Mesodermal cell (in vitro differentiated cells): Measurements from ENCODE around the gene PTPRK.

Experiments
- H3K27ac ChIP-seq: 2 replicates; pipeline ENCODE4 v1.7.0; 2013; ENCODE audit warnings: mild to moderate bottlenecking, low read depth, low read length, moderate library complexity; ENCODE audit not compliant: severe bottlenecking
- H3K36me3 ChIP-seq: 2 replicates; pipeline ENCODE4 v1.7.1; 2013; ENCODE audit warnings: mild to moderate bottlenecking, low read length, moderate library complexity; ENCODE audit not compliant: control insufficient read depth, insufficient read depth
- H3K4me1 ChIP-seq: one replicate; pipeline ENCODE4 v1.7.1; 2013; ENCODE audit warnings: mild to moderate bottlenecking, low read length; ENCODE audit not compliant: insufficient read depth, control insufficient read depth, poor library complexity, severe bottlenecking
- H3K4me3 ChIP-seq: 2 replicates; pipeline ENCODE4 v1.7.0; 2013; ENCODE audit warnings: low read length, control low read depth, mild to moderate bottlenecking; ENCODE audit not compliant: insufficient read depth, poor library complexity, severe bottlenecking; ENCODE audit errors: extremely low read depth
- H3K9me3 ChIP-seq: 2 replicates; pipeline ENCODE4 v1.7.1; 2013; ENCODE audit warnings: mild to moderate bottlenecking, low read length, moderate library complexity; ENCODE audit not compliant: control insufficient read depth
- WGBS, 2 experiments: methylation state at CpG; one replicate each; pipeline ENCODE4 v1.1.5; 2013; ENCODE audit warnings: missing lambda C conversion rate in 2 of 2; ENCODE audit not compliant: insufficient coverage in 2 of 2; 5-methylcytosine and 5-hydroxymethylcytosine counted together

Gene PTPRK

DNA sequence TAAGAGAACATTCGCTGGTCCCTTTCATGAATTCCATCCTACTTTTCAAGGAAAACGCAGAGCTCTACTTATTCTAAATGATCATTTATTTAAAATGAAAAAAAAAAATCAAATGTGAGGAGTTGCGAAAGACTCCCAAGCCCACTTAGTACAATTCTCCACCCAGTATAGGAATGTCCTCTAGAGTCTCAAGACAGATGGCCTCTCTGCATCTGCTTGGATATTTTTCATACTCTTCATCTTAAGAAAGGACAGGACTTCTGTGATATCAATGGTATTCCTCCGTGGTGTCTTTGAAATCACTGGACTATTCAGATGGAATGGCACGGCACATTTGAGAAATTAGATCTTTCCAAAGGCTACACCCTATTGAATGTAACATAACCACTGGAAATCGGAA, 107.1 kb downstream of the PTPRK start:
- no peaks in the 10 kb centered on the region for H3K4me1 ChIP-seq
- H3K9me3 ChIP-seq: no peaks in the 10 kb centered on the region
- 94 to 100% methylated on average over 2 of the region's 6 CpGs for WGBS, 2 experiments
- H3K36me3 ChIP-seq: no peaks in the 10 kb centered on the region
- H3K4me3 ChIP-seq: no peak overlapping the region
- no peak overlapping the region for H3K27ac ChIP-seq

DNA sequence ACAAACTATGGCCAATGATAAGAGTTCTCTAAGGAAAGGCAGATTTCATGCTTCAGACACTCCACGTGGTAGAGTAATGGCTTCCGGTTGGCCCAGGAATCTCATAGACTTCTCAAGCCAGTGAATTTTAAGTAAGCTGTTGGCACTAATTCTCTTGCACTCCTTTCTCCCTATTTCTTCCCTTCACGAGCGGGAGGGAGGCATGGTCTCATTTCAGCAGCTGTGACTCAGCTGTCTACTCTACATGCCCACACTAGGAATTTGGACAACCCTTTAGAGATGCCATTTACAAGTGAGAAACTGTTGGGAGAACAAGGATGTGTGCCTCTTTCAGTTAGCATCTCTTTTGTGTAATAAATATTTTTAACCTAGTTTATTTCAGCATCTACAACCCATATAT, 107.7 kb downstream of the PTPRK start:
- 85 to 96% methylated on average over 3 to 4 of the region's 4 CpGs for WGBS, 2 experiments
- Histone ChIP-seq H3K4me1 (no peaks in the 10 kb centered on the region), H3K36me3 (no peaks in the 10 kb centered on the region), H3K9me3 (no peaks in the 10 kb centered on the region), H3K27ac (no peak overlapping the region), H3K4me3 (no peak overlapping the region)

DNA sequence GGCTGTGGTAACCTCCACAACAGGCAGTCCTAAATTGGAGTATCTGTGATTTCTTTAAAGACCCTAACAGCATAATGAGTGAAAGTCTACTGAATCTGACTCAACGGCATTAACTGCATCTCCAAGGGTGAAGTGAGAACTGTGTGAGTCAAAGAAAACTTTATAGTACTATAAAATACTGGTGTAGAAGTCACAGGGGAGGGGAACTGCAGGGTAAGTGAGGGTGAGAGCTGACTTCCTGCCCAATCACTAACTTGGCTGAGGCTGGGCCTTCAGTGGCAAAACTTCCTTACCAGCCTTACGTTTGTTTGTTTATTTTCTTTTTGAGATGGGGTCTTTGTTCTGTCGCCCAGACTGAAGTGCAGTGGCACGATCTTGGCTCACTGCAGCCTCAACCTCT, 109.8 kb downstream of the PTPRK start:
- WGBS, 2 experiments: 78 to 93% methylated on average over 2 to 4 of the region's 4 CpGs
- Histone ChIP-seq H3K36me3 (no peaks in the 10 kb centered on the region), H3K4me1 (no peaks in the 10 kb centered on the region), H3K4me3 (no peak overlapping the region), H3K9me3 (no peaks in the 10 kb centered on the region), H3K27ac (no peak overlapping the region)

DNA sequence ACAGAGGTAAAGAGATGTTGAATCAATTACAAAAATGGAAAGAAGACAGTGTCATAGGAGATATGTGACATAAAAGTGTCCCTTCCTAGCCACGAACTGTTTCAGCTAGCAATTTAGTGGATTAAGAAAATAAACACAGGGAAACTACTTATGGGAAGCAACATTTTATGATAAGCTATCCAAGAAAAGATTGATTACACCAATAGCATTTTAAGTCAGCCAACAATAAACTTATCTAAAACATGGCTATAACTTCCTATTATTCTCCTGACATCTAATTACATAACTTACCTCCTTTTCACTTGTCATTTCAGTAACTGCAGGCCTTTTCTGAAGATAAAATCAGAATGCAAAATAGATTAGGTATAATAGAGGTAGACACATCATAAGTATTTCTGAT, 111.4 kb downstream of the PTPRK start:
- no peaks in the 10 kb centered on the region for H3K36me3 ChIP-seq
- H3K27ac ChIP-seq: no peak overlapping the region
- no peaks in the 10 kb centered on the region for H3K9me3 ChIP-seq
- WGBS, 2 experiments: 100% methylated on average over 1 of the region's 1 CpG; no CpG with 5 or more reads in 1 of the 2 experiments
- H3K4me1 ChIP-seq: no peaks in the 10 kb centered on the region
- H3K4me3 ChIP-seq: no peak overlapping the region

DNA sequence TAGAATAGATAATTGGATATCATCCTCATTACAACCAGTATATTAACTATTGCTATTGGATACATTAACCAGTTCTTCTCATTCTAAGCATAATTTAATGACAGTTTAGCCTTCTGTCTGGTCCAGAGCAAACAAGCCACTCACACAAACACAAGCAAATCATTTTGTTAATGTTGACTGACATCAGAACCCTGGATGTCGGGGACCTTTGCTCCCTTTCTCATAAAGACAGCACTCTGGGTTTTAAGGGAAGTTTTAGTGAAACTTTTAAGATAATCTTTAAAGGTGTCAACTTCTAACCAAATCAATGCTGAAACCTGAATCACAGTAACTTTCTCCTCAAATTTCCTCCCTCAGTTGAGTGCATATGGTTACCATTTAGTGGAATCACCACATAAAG, 113.9 kb downstream of the PTPRK start:
- no peaks in the 10 kb centered on the region for H3K4me1 ChIP-seq
- no CpG with 5 or more reads among the region's 1 CpG for WGBS, 2 experiments

DNA sequence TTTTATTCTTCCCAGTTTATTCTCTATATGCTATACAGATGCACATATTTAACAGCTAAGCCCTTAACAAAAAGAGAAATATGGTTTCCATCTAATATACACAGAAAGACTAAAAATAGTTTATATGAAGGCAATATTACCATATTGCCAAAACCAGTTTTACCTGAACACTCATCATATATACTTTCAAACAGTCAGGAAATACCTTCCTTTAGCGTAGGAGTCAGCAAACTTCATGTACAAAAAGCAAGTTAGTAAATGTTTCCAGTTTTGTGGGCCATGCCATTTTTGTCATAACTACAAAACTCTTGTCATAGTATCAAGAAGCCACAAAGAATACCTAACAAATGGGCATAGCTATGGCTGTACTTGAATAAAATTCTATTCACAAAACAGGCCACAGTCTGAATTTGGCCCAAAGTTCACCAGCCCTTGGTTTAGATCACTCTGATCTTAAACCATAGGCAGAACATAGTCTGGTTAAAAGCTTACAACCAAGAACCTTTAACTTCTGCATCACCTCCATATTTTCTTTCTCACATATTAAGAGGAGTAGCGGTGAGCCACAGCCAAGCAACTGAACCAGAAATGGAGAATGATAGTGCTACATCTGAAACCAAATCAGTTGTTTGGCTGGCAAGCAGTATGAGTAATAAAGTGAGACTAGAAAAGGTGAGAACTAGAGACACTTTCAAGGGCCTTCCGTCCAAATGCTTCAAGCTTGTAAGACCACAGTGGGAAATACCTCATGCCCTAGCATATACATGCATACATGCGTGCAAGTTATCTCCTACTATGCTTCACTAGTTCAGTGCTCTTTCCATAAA, 116.6 kb downstream of the PTPRK start:
- 100% methylated on average over 1 of the region's 4 CpGs; no CpG with 5 or more reads in 1 of the 2 experiments for WGBS, 2 experiments
- Histone ChIP-seq H3K4me1 (no peaks in the 10 kb centered on the region), H3K9me3 (no peaks in the 10 kb centered on the region), H3K4me3 (no peak overlapping the region), H3K27ac (no peak overlapping the region), H3K36me3 (no peaks in the 10 kb centered on the region)

More for the DNA sequence above, 113.9 kb downstream of the PTPRK start:
- no peak overlapping the region for H3K4me3 ChIP-seq
- H3K9me3 ChIP-seq: no peaks in the 10 kb centered on the region
- no peaks in the 10 kb centered on the region for H3K36me3 ChIP-seq
- no peak overlapping the region for H3K27ac ChIP-seq

DNA sequence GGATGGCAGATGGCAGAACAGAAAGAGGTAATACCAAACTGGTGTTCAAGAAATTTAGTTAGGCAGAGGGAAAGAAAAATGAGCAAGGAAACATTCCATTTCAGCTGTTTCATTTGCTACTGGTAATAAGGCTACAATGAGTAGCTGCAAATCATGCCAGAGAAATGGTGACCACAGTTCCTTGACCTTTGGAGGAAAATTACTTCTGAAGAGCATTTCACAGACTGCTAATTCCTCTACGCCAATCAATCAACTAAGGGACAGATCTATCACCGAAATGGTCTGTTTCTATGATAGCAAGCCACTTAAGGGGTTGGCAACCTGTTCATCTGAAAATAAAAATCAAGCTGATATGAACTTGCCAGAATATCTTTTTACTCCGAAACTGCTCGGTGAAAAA, 119.5 kb downstream of the PTPRK start:
- Histone ChIP-seq H3K27ac (no peak overlapping the region), H3K9me3 (no peaks in the 10 kb centered on the region), H3K4me3 (no peak overlapping the region), H3K36me3 (no peaks in the 10 kb centered on the region), H3K4me1 (no peaks in the 10 kb centered on the region)
- 100% methylated on average over 2 of the region's 4 CpGs; no CpG with 5 or more reads in 1 of the 2 experiments for WGBS, 2 experiments

DNA sequence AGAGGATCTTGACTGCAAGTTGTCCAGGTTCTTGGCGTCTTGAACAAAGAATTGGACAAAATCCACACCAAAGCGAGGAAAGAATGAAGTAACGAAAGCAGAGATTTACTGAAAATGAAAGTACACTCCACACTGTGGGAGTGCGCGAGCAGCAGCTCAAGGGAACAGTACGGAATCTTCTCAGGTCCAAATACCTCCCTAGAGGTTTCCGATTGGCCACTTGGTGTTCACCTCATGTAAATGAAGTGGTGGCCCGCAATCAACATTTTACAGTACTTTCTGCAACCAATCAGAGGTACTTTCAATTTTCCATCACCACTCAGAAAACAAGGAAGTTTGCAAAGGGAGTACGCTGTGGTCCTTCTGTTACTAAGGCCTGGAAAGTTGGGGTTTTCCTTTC, 122.4 kb downstream of the PTPRK start:
- peaks cover 3% of the 10 kb centered on the region for H3K36me3 ChIP-seq
- H3K4me3 ChIP-seq: no peak overlapping the region
- no peak overlapping the region for H3K27ac ChIP-seq
- no peaks in the 10 kb centered on the region for H3K4me1 ChIP-seq
- 91 to 98% methylated on average over 7 to 9 of the region's 9 CpGs for WGBS, 2 experiments
- no peaks in the 10 kb centered on the region for H3K9me3 ChIP-seq

DNA sequence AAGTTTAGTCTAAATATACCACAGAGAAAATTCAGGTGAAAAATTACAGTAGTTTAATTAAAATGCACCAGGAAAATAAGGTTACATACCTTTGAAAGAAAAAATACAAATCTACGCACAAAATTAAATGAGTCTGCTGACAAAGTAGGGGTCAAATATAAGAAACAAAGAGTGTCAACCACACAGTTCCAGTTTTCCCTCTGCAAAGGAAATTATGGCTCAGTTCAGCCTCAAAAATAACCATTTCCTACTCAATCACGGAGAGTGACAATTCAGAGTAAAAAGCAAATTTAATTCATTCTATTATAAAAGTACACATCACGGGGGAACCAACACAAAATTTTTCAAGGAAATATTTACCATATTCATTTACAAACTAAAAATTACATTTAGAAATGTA, 124.8 kb downstream of the PTPRK start:
- Histone ChIP-seq H3K4me3 (no peak overlapping the region), H3K4me1 (no peaks in the 10 kb centered on the region), H3K9me3 (no peaks in the 10 kb centered on the region), H3K27ac (no peak overlapping the region), H3K36me3 (peaks cover 3% of the 10 kb centered on the region)
- 100% methylated on average over 1 of the region's 3 CpGs; no CpG with 5 or more reads in 1 of the 2 experiments for WGBS, 2 experiments

DNA sequence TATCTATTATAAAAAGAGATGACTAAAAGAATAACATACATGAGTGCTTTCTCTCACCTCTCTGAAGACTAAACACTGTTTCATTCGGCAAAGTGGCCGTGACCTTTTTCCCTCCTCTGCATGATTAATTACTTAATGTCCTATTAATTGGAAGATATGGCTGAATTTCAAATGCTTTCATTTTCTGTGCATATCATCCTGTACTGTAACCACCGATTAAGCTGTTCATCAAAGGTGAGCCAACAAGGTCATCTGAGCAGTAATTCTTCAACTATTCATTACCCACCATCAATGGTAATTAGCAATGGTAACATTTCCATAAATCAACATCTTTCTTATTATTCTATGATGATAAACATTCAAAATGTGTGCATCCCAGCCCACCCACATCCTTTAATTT, 125.2 kb downstream of the PTPRK start:
- Histone ChIP-seq H3K4me1 (no peaks in the 10 kb centered on the region), H3K27ac (no peak overlapping the region), H3K4me3 (no peak overlapping the region), H3K9me3 (no peaks in the 10 kb centered on the region), H3K36me3 (peaks cover 3% of the 10 kb centered on the region)
- WGBS, 2 experiments: 100% methylated on average over 1 of the region's 3 CpGs

DNA sequence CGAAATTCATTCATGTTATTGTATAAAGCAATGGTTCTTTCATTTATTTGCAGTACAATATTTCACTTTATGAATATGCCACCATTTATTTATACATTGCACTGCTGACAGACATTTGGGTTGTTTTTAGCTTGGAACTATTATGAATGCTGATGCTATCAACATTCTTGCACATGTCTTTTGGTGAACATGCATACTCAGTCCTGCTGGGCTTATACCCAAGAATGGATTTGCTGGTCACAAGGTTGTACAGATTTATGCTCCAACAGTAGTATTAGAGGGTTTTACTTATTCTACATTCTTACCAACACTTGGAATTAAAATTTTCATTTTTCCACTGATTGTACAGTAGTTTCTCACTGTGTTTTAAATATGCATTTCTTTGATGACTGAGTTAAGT, 126.2 kb downstream of the PTPRK start:
- Histone ChIP-seq H3K36me3 (peaks cover 3% of the 10 kb centered on the region), H3K4me1 (no peaks in the 10 kb centered on the region), H3K9me3 (no peaks in the 10 kb centered on the region), H3K27ac (no peak overlapping the region), H3K4me3 (no peak overlapping the region)
- no CpG with 5 or more reads among the region's 1 CpG for WGBS, 2 experiments
